Left ventricle myocardium superior (tissue), 1 donor: ENCODE results near the gene SBF2. TPM values are rescaled to one million over a fixed set of nuclear protein-coding genes. Genes with fewer than 3 reads are reported as not detected.
"Not testable (repeated sequence)": the region's sequence is repeated elsewhere in the genome, so short reads cannot be mapped to it uniquely, and the experiment has no call there.

ENCODE experiments used
- ATAC-seq: fragments of 200-7000 bp; cut with Tn5 transposase; one replicate; pipeline ENCODE4 v1.9.1; 2020; ENCODE audit warnings: mild to moderate bottlenecking, moderate library complexity
- DNase-seq: peaks from one replicate; pipeline ENCODE4 v3.0.0-alpha.2; 2020
- intact Hi-C: fragments of 100-400 bp; cut with micrococcal nuclease; formaldehyde crosslinking; loops from one replicate; pipeline ENCODE4 v1.11.0; 2022
- total RNA-seq: library from RNA; stranded (reverse); fragmentation: NEBNext Ultra II Directional; extraction: Animal tissue kit (Norgen Biotek cat#: 25700); gene quantifications from one replicate; pipeline ENCODE4 v1.2.1, GENCODE V29; 2021
- donor health status: DM: no; HTN: yes; CAD: no; lungs with severe emphysema.

Gene SBF2
- total RNA-seq, 1 donor from 2014 or later, result 17.9 TPM

GRCh38 chr11:10005955-10006525, 288.0 kb downstream of the SBF2 start:
- ATAC-seq (no peak), DNase-seq (no peak)
- intact Hi-C loops, result no loop called here

GRCh38 chr11:10004526-10005113, 289.4 kb downstream of the SBF2 start:
- intact Hi-C loops, result no loop called here
- DNase-seq (no peak), ATAC-seq (no peak)

GRCh38 chr11:10002221-10002620, 291.8 kb downstream of the SBF2 start:
- ATAC-seq (no peak), DNase-seq (no peak)
- intact Hi-C loops, result no loop called here

GRCh38 chr11:9992306-9992705, 301.7 kb downstream of the SBF2 start:
- no peak for DNase-seq
- ATAC-seq, result no peak
- intact Hi-C loops, result no loop called here

DNA sequence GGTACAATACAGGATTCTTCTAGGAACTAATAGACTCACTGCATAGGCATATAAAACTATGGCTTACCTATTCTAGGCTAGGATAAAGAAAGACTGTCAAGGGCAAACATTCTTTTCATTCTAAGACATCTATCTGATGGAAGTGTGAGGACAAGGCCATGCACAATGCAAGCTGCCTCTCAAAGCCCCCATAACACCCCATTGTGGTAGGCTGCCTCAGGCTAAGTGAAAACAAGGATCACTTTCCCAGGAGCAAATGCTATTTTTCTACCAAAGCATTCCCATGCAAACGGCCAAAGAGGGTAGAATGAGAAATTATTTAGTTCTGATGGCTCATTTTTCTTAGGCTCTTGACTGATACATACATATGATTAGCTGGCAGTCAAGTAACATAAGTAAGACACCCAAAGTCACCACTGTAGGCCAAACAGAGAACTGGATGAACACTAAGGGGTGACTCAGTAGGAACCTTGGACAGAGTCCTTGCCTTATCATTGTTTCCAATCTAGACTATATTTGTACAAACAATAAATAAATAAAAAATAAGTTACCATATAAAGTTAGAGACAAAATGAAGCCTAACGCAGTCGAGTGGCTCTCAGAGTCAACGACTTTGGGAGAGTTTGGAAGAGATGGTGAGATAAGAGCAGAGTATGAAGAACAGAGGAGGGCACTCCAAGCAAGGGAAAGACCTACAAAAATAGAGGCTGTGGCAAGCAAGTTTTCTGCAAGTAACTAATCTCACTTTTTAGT, 303.6 kb downstream of the SBF2 start:
- ATAC-seq (no peak), DNase-seq (no peak)
- intact Hi-C loops, result no loop called here

- DNase-seq, ATAC-seq, intact Hi-C loops: not testable (repeated sequence)
These were observed 306.7 kb downstream of the SBF2 start for GRCh38 chr11:9987303-9987702.

GRCh38 chr11:9982796-9983579, 311.0 kb downstream of the SBF2 start:
- intact Hi-C loops, result no loop called here
- DNase-seq, result no peak
- no peak for ATAC-seq

GRCh38 chr11:9982127-9982795, 311.8 kb downstream of the SBF2 start:
- ATAC-seq (no peak), DNase-seq (no peak)
- intact Hi-C loops, result no loop called here

- ATAC-seq (no peak), DNase-seq (no peak)
- intact Hi-C loops, result no loop called here
These were observed 313.1 kb downstream of the SBF2 start for GRCh38 chr11:9980931-9981330.

DNA sequence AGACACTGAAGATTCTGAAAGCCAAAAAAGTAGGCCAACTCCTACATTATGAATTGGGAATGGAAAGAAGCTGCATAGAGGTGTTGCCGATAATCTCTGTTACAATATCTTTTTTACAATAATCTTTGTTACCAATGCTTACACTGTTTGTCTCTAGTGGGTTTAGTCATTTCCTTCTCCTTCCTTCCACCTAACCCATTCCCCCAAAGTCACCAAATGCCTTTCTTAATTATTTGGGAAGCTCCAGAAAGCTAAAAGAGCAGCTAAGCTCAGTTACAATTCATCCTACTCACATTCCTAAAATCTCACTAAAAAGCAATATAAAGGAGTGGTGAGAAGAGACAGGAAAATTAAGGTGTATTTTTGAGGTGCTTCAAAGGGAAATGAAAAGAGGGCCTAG, 316.5 kb downstream of the SBF2 start:
- no peak for ATAC-seq
- intact Hi-C loops, result loop anchor here (10.0 kb wide), 1 partner anchor 347 kb away; no protein-coding TSS in a partner anchor
- no peak for DNase-seq

DNA sequence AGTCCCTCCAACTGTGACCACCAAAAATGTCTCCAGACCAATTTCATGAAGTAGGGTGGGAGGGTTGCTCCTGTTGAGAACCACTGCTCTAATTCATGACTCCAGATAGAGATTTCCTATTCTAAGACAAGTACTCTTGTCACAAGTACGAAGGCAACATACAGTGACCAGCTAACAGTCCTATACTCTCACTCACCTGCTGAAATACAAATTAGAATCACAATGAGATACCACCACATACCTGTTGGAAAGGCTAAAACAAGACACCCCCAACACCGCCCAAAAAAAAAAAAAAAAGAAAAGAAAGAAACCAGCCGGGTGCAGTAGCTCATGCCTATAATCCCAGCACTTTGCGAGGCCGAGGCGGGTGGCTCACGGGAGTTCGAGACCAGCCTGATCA, 319.6 kb downstream of the SBF2 start:
- intact Hi-C loops, result loop anchor here (5.0 to 10.0 kb wide), 2 partner anchors 217 to 350 kb away; no protein-coding TSS in a partner anchor
- ATAC-seq, result no peak

DNA sequence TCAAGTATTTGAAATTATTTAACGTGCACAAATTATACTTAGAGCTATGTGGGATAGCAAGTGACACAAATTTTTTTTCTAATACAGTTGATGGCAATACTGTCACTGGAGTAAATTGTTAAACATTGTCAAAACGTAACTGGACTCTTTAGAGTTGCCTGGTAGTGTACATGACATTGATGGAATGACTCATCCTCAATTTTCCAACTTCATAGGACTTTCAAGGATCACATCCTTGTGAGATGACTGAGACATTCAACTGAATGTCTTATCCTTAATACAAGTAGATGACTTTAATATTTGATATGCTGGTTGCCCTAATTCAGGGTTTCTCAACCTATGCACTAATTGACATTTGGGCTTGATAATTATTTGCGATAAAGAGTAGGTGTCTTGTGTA, 320.1 kb downstream of the SBF2 start:
- ATAC-seq (no peak), DNase-seq (no peak)
- intact Hi-C loops, result loop anchor here (5.0 to 10.0 kb wide), 2 partner anchors 217 to 351 kb away; no protein-coding TSS in a partner anchor

More for the DNA sequence above, 319.6 kb downstream of the SBF2 start:
- no peak for DNase-seq

DNA sequence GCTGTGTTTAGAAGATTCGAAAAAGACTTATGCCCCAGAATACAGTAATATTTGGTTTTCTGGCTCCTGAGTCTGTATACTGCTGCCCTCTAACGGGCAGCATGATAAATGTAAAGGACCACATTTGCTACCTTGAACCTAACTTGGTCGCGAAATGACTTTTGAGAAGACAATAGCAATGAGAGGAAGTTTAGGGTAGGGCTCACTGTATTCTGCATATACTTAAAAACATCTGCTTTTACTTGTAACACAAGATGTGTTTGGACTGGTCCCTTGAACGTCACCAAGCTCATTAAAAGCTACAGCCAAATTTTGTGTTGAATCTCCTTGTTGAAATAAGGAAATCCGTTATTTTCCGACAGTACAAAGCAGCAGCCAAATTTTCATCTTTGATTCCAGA, 321.0 kb downstream of the SBF2 start:
- peak; percentile 85 for ATAC-seq
- DNase-seq, result no peak
- intact Hi-C loops, result loop anchor here (5.0 to 10.0 kb wide), 2 partner anchors 216 to 352 kb away; no protein-coding TSS in a partner anchor

DNA sequence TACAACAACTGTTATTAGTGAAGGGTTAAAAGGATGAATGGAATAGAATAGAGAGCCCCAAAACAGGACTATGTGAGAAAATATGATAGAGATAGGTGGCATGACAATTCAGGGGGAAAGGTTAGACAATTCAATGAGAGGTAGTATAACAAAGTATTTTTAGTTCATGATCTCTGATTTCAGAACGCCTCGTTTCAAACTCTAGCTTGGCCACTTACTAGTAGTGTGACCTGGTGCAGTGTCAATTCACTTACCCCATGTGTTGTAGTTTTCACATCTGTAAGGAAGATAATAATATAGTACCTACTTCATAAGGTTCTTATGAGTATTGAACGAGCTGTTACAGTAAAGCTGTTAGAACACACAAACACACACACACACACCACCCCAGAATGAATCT, 322.1 kb downstream of the SBF2 start:
- DNase-seq (no peak), ATAC-seq (peak; percentile 74)
- intact Hi-C loops, result loop anchor here (5.0 to 10.0 kb wide), 2 partner anchors 215 to 353 kb away; no protein-coding TSS in a partner anchor

GRCh38 chr11:9969068-9969467, 325.0 kb downstream of the SBF2 start:
- intact Hi-C loops, result no loop called here
- ATAC-seq (no peak), DNase-seq (no peak)

DNA sequence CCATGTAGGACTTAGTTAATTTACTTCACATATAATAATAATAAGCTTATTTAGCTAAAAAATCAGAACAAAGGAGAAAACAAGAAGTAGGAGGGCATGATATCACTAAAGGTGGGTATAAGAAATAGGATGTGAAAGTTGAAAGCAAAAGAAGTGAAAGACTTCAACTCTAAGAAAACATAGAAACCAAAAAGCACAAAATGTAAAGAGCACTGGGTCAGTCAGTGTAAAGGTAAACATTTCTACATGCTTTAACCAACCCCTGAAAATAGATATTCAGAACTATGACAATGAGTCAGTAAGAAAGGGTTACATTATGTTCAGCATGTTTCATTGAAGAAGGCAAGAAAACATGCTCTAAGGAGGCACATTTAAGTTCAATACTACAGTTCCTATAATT, 331.3 kb downstream of the SBF2 start:
- no peak for ATAC-seq
- intact Hi-C loops, result no loop called here
- DNase-seq, result no peak

DNA sequence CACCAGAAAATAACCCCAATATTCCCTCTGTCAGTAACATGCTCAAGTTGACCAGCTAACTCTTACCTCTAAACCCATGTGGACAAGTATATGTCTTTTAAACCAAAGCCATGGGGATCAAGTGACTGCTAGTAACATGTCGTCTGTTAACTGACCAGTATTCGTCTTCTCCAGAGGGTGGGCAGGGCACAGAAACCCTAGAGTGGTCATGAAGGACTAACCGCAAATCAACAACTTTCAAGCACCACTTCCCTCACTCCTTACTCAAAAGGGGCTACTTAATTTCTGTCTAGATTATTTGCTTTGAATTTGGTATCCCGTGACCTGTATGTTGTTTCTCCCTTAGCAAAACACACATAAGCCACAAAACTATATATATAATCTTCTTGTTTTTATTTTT, 336.9 kb downstream of the SBF2 start:
- DNase-seq, result no peak
- intact Hi-C loops, result no loop called here

GRCh38 chr11:9956483-9956882, 337.5 kb downstream of the SBF2 start:
- intact Hi-C loops, result no loop called here
- ATAC-seq (no peak), DNase-seq (no peak)

More for the DNA sequence above, 336.9 kb downstream of the SBF2 start:
- no peak for ATAC-seq

GRCh38 chr11:9955391-9955790, 338.6 kb downstream of the SBF2 start:
- ATAC-seq, result no peak
- no peak for DNase-seq
- intact Hi-C loops, result no loop called here
